Thymus (tissue), 11 donors: ENCODE data around the gene SDHB. TPM values are rescaled to one million over a fixed set of nuclear protein-coding genes. Genes with fewer than 3 reads are reported as not detected.

Experiments
- DNase-seq, 9 donors: peaks; one replicate each; pipeline ENCODE4 v3.0.0-alpha.2; 2013; ENCODE audit warnings: low spot score in 9 of 9, low read depth in 6 of 9, missing footprints in 1 of 9
- H3K27ac ChIP-seq, 2 donors: one replicate each; pipeline ENCODE4 v1.5.1; 2013; ENCODE audit warnings: control low read depth in 1 of 2, low read depth in 1 of 2, low read length in 1 of 2, mild to moderate bottlenecking in 1 of 2, moderate library complexity in 1 of 2
- H3K27me3 ChIP-seq, 2 donors: one replicate each; pipeline ENCODE4 v1.5.1; 2013; ENCODE audit warnings: low read length in 1 of 2; ENCODE audit not compliant: control insufficient read depth in 2 of 2, insufficient read depth in 1 of 2
- H3K36me3 ChIP-seq, 2 donors: one replicate each; pipeline ENCODE4 v1.5.1; 2013; ENCODE audit warnings: low read length in 1 of 2, mild to moderate bottlenecking in 1 of 2, moderate library complexity in 1 of 2; ENCODE audit not compliant: control insufficient read depth in 2 of 2, insufficient read depth in 2 of 2
- H3K4me1 ChIP-seq, 2 donors: one replicate each; pipeline ENCODE4 v1.5.1; 2013; ENCODE audit warnings: low read length in 2 of 2; ENCODE audit not compliant: control insufficient read depth in 2 of 2, insufficient read depth in 2 of 2
- H3K4me3 ChIP-seq, 2 donors: one replicate each; pipeline ENCODE4 v1.5.1; 2013; ENCODE audit warnings: low read length in 2 of 2, control low read depth in 1 of 2, mild to moderate bottlenecking in 1 of 2
- H3K9me3 ChIP-seq, 2 donors: one replicate each; pipeline ENCODE4 v1.5.1; 2013; ENCODE audit warnings: low read length in 1 of 2, mild to moderate bottlenecking in 1 of 2; ENCODE audit not compliant: control insufficient read depth in 2 of 2, insufficient read depth in 1 of 2
- WGBS: extraction: QIAGEN DNeasy Blood & Tissue Kit; methylation state at CpG from one replicate; pipeline ENCODE4 v1.1.7; 2013; 5-methylcytosine and 5-hydroxymethylcytosine counted together
- polyA plus RNA-seq: library from polyadenylated mRNA; stranded (reverse); fragments of 200-250 nt; gene quantifications from one replicate; pipeline ENCODE4 v1.2.3, GENCODE V29; 2013
- total RNA-seq: library from RNA; stranded (reverse); fragments of 120-200 nt; gene quantifications from one replicate; pipeline ENCODE4 v1.2.4, GENCODE V29; 2013
- donor health status: healthy.

SDHB gene
- total and polyA plus RNA-seq, 2 donors = 70.0 to 122 TPM

DNA sequence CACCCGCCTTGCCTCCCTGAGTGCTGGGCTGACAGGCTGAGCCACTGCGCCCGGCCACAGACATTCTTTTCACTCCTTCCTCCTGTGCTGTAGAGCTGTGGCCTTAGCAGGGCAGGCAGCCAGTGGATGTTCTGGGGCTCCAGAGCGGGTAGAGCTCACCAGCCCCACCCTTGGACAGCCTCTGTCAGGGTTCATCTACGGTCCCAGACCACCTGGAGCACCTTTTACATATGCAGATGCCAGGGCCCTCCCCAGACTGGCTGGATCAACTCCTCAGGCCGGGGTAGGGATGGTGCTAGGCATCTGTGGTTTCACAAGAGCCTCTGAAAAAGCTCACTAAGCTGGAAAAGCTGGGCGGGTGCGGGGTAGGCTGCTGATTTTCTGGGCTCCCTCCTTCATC, 46.7 kb downstream of the SDHB start:
- H3K4me3 ChIP-seq = no peak overlapping the region
- WGBS = 96% methylated on average over 8 of the region's 8 CpGs
- H3K9me3 ChIP-seq = no peaks in the 10 kb centered on the region
- H3K27ac ChIP-seq = no peak overlapping the region
- DNase-seq = no peak
- peaks cover 0 to 6% of the 10 kb centered on the region in 2 donors for H3K27me3 ChIP-seq
- peaks cover 7 to 14% of the 10 kb centered on the region in 2 donors for H3K4me1 ChIP-seq
- peaks cover 6 to 30% of the 10 kb centered on the region in 2 donors for H3K36me3 ChIP-seq

DNA sequence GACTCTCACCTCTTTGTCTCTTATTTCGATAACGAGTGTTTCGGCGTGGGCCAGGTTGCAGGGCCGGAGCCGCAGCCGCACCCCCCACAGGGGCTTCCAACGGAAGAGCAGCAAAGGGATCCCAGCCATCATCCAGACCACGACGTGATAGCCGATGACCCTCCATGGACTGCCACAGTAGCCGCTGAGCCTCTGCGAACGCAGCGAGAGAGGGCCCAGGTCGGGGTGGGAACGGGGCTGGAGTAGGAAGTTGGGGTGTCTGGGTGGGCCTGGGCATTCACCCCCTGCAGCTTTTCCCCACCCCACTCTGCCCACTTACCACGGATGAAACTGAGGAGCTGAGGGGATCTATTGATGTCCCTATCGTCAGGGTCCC, 48.5 kb downstream of the SDHB start:
- Histone ChIP-seq H3K4me1 (peaks cover 0 to 1% of the 10 kb centered on the region in 2 donors), H3K27me3 (no peaks in the 10 kb centered on the region), H3K4me3 (no peak overlapping the region), H3K27ac (no peak overlapping the region), H3K36me3 (peaks cover 6 to 42% of the 10 kb centered on the region in 2 donors), H3K9me3 (no peaks in the 10 kb centered on the region)
- 98% methylated on average over 19 of the region's 19 CpGs for WGBS
- no peak for DNase-seq

GRCh38 chr1:17004466-17005364, 49.1 kb downstream of the SDHB start:
- 98% methylated on average over 24 of the region's 24 CpGs for WGBS
- H3K27ac ChIP-seq = no peak overlapping the region
- H3K36me3 ChIP-seq = peaks cover 6 to 48% of the 10 kb centered on the region in 2 donors

GRCh38 chr1:17002524-17002902, 51.3 kb downstream of the SDHB start:
- Histone ChIP-seq H3K36me3 (peaks cover 6 to 63% of the 10 kb centered on the region in 2 donors), H3K9me3 (no peaks in the 10 kb centered on the region), H3K4me3 (no peak overlapping the region), H3K27ac (no peak overlapping the region), H3K4me1 (no peaks in the 10 kb centered on the region), H3K27me3 (no peaks in the 10 kb centered on the region)
- WGBS = 98% methylated on average over 4 of the region's 4 CpGs
- DNase-seq = no peak

More at GRCh38 chr1:17004466-17005364, 49.1 kb downstream of the SDHB start:
- no peak for DNase-seq
- Histone ChIP-seq H3K27me3 (no peaks in the 10 kb centered on the region), H3K4me3 (no peak overlapping the region), H3K9me3 (no peaks in the 10 kb centered on the region), H3K4me1 (no peaks in the 10 kb centered on the region)

- Histone ChIP-seq H3K27ac (no peak overlapping the region), H3K9me3 (no peaks in the 10 kb centered on the region), H3K4me1 (no peaks in the 10 kb centered on the region), H3K4me3 (no peak overlapping the region), H3K36me3 (peaks cover 6 to 66% of the 10 kb centered on the region in 2 donors), H3K27me3 (no peaks in the 10 kb centered on the region)
- no peak for DNase-seq
- 99% methylated on average over 19 of the region's 19 CpGs for whole genome bisulfite sequencing
Observed at GRCh38 chr1:17001760-17002523, 51.9 kb downstream of the SDHB start.

DNA sequence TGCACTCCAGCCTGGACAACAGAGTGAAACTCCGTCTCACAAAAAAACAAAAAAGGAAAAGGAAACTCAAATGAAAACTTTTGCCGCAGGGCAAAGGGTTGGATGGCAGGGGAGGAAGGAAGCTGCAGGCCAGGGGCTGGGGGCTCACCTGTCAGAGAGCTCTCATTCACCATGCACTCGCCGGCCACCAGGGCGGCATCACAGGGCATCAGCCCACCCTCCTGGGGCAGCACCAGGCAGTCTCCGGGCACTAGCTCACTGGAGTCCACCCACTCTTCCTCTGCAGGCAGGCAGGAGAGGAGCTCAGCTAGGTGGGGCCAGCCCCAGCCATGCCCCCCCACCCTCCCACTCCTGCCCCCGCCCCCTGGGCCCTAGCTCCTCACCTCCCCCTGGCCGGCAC, 54.0 kb downstream of the SDHB start:
- peaks cover 9 to 73% of the 10 kb centered on the region in 2 donors for H3K36me3 ChIP-seq
- WGBS = 87% methylated on average over 8 of the region's 8 CpGs
- H3K27ac ChIP-seq = no peak overlapping the region

DNA sequence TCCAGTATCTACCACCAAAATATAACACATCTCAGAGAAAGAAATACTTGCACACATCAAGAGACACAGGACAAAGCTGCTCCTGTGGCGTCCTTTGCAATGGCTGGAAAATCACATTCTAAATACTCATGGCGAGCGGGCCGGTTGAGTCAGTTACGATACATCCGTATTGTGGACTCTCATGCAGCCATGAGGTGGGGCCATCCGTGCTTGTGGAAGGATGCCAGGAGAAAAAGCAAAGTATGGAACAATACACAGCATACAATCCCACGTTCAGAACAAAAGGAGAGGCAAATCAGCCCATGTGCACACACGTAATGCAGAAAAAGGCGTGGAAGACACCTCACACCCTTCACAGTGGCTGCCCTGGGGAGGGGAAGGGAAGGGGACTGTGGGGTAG, 55.2 kb downstream of the SDHB start:
- Histone ChIP-seq H3K27ac (no peak overlapping the region), H3K27me3 (no peaks in the 10 kb centered on the region), H3K9me3 (no peaks in the 10 kb centered on the region), H3K36me3 (peaks cover 3 to 61% of the 10 kb centered on the region in 2 donors), H3K4me3 (no peak overlapping the region), H3K4me1 (no peaks in the 10 kb centered on the region)
- 95% methylated on average over 10 of the region's 10 CpGs for WGBS
- DNase-seq = no peak

More for the DNA sequence above, 54.0 kb downstream of the SDHB start:
- H3K27me3 ChIP-seq = no peaks in the 10 kb centered on the region
- no peak for DNase-seq
- H3K9me3 ChIP-seq = no peaks in the 10 kb centered on the region
- no peaks in the 10 kb centered on the region for H3K4me1 ChIP-seq
- H3K4me3 ChIP-seq = no peak overlapping the region

DNA sequence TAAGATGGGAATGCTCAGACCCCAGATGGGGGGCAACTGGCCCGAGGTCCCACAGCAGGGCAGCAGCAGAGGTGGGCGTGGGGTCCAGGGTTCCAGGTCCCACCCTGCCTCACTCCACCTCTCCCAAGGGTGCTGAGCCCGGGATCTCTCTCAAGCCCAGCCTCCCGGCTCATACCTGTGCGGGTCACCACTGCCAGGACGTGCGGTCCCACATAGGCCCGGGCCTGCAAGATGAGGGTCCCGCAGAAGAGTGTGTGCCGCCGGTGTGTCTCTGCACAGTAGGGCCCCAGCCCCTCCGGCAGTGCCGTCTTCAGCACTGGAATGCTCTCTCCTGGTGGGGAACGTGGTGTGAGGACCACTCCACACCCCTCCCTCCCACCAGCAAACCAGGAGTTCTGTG, 57.0 kb downstream of the SDHB start:
- WGBS = 98% methylated on average over 14 of the region's 14 CpGs
- Histone ChIP-seq H3K27ac (no peak overlapping the region), H3K27me3 (no peaks in the 10 kb centered on the region), H3K4me1 (no peaks in the 10 kb centered on the region), H3K9me3 (no peaks in the 10 kb centered on the region), H3K36me3 (peaks cover 3 to 51% of the 10 kb centered on the region in 2 donors), H3K4me3 (no peak overlapping the region)
- DNase-seq = no peak

DNA sequence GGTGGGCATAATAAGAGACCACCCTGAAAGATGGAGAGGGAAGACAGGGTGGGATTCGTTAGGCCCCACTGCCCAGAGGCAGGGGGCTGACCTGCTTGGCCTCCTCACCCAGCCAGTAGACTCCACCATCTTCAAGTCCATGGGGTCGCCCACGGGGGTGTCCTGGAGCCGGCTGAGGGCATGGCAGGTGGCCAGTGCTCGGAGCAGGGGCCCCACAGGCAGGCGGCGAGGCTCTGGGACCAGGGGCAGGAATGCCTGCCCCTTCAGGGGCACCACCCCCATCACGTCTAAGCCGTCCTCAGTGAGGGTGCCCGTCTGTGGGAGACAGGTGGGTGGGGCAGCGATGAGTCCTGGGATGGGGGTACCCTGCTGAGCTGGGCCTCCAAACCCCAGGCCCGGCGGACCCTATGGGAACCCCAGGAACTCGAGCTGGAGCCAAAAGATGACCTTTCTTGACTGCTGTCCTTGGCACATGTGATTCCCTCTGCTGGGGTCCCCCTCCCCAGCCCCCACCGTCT, 60.3 kb downstream of the SDHB start:
- WGBS = 96% methylated on average over 15 of the region's 15 CpGs
- DNase-seq = no peak
- no peak overlapping the region for H3K4me3 ChIP-seq

More for the DNA sequence above, 60.3 kb downstream of the SDHB start:
- H3K36me3 ChIP-seq = peaks cover 3 to 39% of the 10 kb centered on the region in 2 donors
- H3K27ac ChIP-seq = no peak overlapping the region
- no peaks in the 10 kb centered on the region for H3K27me3 ChIP-seq
- no peaks in the 10 kb centered on the region for H3K4me1 ChIP-seq
- no peaks in the 10 kb centered on the region for H3K9me3 ChIP-seq
